ENCODE measurements around the gene GTF2H2.
"Not testable (repeated sequence)": the region's sequence is repeated elsewhere in the genome, so short reads cannot be mapped to it uniquely, and the experiment has no call there.

GTF2H2 gene

GRCh38 chr5:71011194-71011792, 56.2 kb downstream of the GTF2H2 start:
- no peak overlapping the region for H3K4me3 ChIP-seq (replicated peaks; ENCODE audit: low read depth, low read length)
- no peaks in the 10 kb centered on the region for H3K36me3 ChIP-seq (ENCODE audit: control insufficient read depth, insufficient read depth, low read length)
- H3K27me3 ChIP-seq (replicated peaks; ENCODE audit: control insufficient read depth, insufficient read depth, low read length), result no peaks in the 10 kb centered on the region
- DNase-seq (ENCODE audit: extremely low read depth, insufficient read length), result no peak
- no peak for TF ChIP-seq CTCF (IDR thresholded peaks at IDR 0.05; ENCODE audit: insufficient read depth, low read length, poor library complexity, severe bottlenecking)

DNA sequence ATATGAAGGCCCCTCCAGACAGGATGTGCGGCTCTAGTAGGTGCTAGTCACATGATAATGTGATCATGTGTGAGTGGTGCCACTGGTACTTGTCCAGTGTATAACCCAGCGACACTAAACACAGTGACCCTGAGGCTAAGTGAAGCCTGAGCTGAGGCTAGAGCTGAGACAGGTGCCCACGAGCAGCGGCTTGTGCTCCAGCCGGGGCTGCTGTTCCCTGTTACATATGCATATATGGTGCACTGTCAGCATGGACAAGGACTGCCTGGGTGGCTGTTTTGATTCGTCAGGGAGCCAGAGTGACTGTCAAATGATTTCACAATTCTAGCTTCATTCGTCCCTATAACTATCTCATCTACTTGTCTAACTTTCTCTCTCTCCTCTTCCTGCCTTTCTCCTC, 60.5 kb downstream of the GTF2H2 start:
- DNase-seq (ENCODE audit: extremely low read depth, insufficient read length); H3K4me3 ChIP-seq (replicated peaks; ENCODE audit: low read depth, low read length); H3K27me3 ChIP-seq (replicated peaks; ENCODE audit: control insufficient read depth, insufficient read depth, low read length); H3K36me3 ChIP-seq (ENCODE audit: control insufficient read depth, insufficient read depth, low read length): not testable (repeated sequence)
